Epithelial cell of esophagus (primary cell): ENCODE data around the gene TMEM123.
A peak's percentile ranks its signal among the peaks of the same experiment; 100 is the strongest.

Experiments
- DNase-seq: peaks from one replicate; pipeline ENCODE4 v3.0.0; 2010; ENCODE audit warnings: low read depth
- H3K4me3 ChIP-seq: 2 replicates; pipeline ENCODE4 v1.5.1; 2011; ENCODE audit warnings: mild to moderate bottlenecking, low read length, control low read depth
- TF ChIP-seq, protein P1 (sequence below): IDR thresholded peaks from 2 replicates; pipeline ENCODE4 v1.5.1; 2011; ENCODE audit warnings: low read depth, mild to moderate bottlenecking, low read length, control low read depth, inconsistent platforms; ENCODE audit not compliant: insufficient read depth; ENCODE audit errors: missing control alignments

The TMEM123 gene

DNA sequence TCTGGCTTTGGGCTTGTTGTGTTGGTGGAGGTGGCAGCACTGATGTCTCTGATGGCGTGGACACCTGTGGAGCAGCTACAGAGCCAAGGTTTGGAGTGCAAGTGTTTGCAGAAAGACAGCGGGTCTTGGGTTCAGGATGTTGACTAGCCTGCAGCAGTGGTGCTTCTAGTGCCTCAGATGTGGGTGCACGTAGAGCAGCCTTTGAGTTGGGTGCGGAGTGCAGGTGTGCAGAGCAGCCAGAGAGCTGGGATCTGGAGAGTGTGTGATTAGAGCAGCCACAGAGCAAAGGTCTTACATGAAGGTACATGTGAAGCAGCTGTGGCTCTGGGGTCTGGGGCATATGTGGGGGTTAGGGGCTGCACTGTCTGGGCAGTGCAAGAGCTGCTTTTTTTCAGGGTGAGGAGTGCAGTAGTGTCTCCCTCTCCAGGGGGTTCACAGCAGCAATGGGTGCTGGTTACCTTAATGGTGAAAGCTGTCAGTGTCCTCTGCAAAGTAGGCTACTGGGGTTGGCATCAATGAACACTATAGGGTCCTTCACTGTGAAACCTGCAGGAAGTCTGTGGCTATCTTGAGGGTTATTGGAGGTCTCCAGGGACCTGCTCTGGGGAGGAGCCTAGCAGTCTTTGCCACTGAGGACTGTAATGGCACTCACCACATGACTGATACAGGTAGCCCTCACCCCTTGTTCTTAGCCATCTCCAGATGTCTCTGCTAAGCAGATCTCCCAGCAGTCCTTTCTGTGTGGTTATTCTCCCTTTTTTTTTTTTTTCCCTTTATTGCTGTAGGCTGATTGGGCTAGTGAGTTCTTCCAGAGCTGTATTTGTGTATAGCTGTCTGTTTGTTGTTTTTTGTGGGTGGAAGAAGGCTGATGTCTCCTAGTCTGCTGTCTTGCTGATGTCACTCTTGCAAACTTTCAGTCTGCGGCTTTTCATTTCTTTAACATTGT lies 91.2 kb downstream of the TMEM123 start:
- no peak for DNase-seq
- no peak overlapping the region for H3K4me3 ChIP-seq
- TF ChIP-seq, protein P1, sequence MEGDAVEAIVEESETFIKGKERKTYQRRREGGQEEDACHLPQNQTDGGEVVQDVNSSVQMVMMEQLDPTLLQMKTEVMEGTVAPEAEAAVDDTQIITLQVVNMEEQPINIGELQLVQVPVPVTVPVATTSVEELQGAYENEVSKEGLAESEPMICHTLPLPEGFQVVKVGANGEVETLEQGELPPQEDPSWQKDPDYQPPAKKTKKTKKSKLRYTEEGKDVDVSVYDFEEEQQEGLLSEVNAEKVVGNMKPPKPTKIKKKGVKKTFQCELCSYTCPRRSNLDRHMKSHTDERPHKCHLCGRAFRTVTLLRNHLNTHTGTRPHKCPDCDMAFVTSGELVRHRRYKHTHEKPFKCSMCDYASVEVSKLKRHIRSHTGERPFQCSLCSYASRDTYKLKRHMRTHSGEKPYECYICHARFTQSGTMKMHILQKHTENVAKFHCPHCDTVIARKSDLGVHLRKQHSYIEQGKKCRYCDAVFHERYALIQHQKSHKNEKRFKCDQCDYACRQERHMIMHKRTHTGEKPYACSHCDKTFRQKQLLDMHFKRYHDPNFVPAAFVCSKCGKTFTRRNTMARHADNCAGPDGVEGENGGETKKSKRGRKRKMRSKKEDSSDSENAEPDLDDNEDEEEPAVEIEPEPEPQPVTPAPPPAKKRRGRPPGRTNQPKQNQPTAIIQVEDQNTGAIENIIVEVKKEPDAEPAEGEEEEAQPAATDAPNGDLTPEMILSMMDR = no peak

DNA sequence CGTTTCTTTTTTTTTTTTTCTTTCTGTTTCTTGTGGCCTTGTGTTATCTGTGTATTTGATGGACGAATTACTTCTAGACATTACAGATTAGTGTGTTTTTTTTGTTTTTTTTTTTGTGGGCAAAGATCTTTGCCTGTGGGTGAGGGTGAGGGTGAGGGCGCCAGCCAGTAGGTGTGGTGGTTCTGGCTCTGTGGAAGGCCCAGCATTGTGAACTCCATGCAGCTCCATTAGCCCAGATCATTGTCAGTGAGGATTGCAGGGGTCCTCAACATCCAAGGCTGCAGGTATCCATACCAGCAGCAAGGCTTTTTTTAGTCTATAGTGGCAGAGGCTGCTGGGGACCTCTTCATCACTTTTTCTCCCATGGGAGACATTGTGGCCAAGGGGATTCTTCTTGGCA lies 91.9 kb downstream of the TMEM123 start:
- TF ChIP-seq, protein P1 = no peak
- DNase-seq = no peak
- no peak overlapping the region for H3K4me3 ChIP-seq

DNA sequence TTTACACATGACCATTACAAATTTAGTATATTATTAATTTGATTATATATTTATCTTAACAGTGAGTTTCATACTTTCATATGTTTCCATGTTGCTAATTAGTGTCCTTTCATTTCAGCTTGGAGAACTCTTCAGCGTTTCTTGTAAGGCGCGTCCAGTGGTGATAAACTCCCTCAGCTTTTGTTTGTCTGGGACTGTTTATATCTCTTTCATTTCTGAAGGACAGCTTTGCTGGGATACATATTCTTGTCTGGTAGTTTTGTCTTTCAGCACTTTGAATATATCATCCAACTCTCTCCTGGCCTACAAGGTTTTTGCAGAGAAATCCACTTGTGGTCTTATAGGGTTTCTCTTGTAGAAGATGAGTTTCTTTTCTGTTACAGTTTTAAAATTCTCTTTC lies 93.2 kb downstream of the TMEM123 start:
- TF ChIP-seq, protein P1 = no peak
- no peak for DNase-seq
- no peak overlapping the region for H3K4me3 ChIP-seq

DNA sequence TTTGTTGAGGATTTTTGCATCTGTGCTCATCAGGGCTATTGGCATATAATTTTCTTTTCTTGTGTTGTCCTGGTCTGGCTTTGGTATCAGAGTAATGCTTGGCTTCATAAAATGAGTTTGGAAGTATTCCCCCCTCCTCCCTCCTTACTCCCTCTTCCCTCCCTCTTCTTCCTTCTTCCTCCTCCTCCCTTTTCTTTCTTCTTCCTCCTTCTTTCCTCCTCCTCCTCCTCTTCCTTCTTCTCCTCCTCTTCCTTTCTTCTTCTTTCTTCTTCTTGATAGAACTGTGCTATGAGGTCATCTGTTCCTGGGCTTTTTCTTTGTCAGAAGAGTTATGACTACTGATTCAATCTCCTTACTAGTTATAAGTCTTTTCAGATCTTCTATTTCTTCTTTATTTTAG lies 95.4 kb downstream of the TMEM123 start:
- no peak for DNase-seq
- no peak overlapping the region for H3K4me3 ChIP-seq
- TF ChIP-seq, protein P1 = no peak

DNA sequence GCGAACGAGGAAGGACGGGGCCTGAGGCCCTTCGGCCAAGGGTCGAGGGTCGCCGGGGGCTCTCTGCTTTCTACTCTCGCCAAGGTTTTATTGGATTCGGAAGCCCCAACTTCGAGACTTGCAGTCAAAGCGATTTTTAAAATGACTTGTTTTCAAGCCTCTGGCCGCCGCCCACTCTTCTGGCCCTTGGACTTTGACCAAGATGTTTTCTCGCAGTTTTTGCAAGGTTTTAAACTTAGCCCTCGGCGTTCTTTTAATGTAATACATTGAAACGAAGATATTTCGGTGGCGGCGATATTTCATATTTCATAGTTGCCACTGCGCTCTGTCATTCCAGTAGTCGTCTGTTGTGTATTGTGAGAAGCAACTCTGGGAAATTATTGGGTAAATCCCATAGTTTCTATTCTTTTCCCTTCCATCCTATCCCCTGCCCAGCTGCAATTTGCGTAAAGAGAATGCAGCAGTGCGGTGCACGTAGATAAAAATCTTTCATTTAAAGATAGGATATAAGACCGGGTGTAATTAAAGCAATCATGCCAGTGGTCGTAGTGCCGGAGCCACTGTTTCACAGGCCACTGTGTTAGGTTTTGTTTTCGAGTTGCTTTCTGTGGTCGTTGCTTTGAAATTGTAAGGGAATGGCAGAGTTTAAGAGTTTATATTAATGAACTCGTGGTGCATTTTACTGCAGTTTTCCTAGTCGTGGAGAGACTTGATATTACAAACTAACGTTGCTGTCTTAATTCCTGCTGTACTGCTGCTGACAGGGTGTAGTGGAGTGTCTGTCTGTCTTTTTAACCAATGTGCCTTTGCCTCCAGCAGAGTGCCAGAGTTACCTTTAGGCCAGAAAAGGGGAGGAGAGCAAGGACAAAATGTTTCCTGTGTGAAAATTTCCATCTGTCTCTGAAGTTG lies 104.8 kb downstream of the TMEM123 start:
- DNase-seq = peak; percentile 43
- TF ChIP-seq, protein P1 = no peak
- H3K4me3 ChIP-seq = peak overlapping the region; percentile 81

DNA sequence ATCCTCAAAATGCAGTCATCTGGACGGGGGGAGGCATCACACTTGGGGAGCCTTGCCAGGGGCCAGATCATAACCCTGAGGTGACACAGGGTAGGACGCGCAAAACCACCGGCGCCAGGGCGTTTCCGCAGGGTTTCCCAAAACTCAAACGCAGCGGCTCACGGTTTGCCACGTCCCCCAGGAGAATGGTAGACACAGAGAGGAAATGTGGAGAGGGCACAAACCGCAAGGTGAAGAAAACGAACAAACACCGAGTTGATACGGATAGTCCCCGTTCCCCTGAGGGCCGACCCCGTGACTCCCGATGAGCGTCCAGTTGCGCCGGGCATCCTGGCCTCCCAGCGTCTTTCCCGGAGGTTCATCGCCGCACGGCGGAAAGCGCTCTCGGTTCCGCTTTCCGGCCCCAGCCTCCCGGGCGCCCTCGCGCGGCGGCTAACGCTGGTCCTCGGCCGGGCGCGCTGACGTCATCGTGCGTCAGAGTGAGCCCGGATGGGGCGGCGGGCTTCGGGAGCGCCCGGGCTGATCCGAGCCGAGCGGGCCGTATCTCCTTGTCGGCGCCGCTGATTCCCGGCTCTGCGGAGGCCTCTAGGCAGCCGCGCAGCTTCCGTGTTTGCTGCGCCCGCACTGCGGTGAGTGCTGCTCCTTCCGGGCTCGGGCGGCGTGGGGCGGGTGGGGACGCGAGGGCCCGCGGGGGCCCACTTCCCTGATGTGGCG lies 105.7 kb downstream of the TMEM123 start, which contains the start of gene BIRC2:
TSS of gene BIRC2 (plus strand) at position 467 of the 714 bp plus-strand sequence. CDS start 2,641 bp downstream, outside the sequence.
- peak; percentile 94 for DNase-seq
- TF ChIP-seq, protein P1 = peak; percentile 48
- peak within 1 kb of the TSS; percentile 81 for H3K4me3 ChIP-seq
